Activated CD4-positive, alpha-beta T cell treated with anti-CD3 and anti-CD28 coated beads, Interleukin-2, Interleukin-4, amounts not matched to agents 100 ng/mL and 50 ng/mL, durations not matched to agents 16 hours and 8 hours (primary cell): ENCODE measurements around the gene STON2.
"Not testable (repeated sequence)": the region's sequence is repeated elsewhere in the genome, so short reads cannot be mapped to it uniquely, and the experiment has no call there.

Source experiments
- DNase-seq: peaks from one replicate; pipeline ENCODE4 v3.0.0-alpha.2; 2020; ENCODE audit warnings: low spot score

The STON2 gene, protein sequence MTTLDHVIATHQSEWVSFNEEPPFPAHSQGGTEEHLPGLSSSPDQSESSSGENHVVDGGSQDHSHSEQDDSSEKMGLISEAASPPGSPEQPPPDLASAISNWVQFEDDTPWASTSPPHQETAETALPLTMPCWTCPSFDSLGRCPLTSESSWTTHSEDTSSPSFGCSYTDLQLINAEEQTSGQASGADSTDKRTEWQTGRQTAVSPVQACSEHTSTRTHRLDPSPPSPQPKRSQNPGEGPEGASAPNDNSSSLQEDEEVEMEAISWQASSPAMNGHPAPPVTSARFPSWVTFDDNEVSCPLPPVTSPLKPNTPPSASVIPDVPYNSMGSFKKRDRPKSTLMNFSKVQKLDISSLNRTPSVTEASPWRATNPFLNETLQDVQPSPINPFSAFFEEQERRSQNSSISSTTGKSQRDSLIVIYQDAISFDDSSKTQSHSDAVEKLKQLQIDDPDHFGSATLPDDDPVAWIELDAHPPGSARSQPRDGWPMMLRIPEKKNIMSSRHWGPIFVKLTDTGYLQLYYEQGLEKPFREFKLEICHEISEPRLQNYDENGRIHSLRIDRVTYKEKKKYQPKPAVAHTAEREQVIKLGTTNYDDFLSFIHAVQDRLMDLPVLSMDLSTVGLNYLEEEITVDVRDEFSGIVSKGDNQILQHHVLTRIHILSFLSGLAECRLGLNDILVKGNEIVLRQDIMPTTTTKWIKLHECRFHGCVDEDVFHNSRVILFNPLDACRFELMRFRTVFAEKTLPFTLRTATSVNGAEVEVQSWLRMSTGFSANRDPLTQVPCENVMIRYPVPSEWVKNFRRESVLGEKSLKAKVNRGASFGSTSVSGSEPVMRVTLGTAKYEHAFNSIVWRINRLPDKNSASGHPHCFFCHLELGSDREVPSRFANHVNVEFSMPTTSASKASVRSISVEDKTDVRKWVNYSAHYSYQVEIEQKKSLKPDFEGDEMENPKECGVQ

GRCh38 chr14:81400202-81400678 is at the start of gene STON2:
Gene STON2 (minus strand): TSS chr14:81400324. CDS start chr14:81398382, 1,942 bp downstream.
- peak; percentile 49 for DNase-seq

DNA sequence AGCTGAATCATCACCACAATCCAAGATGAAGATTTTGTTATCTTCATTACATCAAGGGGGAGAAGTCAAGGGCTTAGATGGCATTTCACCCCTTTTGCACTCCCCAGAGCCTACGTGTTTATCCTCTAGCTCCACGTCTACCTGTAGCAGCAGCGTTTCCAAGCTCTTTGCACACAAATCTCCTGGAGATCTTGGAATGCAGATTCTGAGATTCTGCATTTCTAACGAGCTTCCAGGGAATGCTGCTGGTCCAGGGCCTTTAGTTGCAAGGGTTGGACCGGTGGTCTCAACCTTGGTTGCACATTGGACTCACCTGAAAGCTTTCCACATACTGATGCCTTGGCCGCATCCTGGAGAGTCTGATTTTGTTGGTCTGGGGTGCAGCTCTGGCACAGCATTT is 49.5 kb upstream of the STON2 start:
- no peak for DNase-seq

- DNase-seq = no peak
Measured at GRCh38 chr14:81449114-81449513, 49.0 kb upstream of the STON2 start.

DNA sequence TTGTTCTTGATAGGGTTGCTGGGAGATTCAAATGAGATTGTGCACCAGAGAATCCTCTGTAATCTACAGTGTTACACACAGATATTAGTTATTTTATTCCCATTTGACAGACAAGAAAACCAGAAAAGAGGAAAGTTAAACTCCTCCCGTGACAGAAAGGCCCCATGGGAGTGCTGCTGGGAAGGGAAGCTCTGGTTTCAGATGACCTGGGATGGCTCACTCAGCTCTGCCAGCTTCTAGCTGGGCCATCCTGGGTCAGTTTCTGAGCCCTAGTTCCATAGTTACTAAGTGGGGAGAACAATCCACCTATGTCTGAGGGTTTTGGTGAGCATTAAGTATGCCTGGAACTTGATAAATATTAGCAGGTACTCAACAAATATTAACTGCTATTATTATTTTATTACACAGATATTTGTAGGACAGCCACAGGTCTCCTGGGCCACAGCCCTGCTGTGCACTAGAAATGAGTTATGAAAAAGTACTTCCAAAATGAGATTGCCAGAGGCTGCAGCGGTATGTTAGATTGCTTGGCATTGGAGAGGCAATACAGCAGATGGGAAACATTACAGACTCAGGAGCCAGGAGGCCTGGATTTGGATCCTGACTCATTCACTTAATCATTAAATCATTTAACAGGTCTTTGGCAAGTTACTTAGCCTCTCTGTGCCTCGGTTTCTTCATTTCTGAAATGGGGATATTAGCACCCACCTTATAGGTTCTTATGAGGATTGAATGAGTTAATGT is 47.1 kb upstream of the STON2 start:
- DNase-seq = no peak

DNA sequence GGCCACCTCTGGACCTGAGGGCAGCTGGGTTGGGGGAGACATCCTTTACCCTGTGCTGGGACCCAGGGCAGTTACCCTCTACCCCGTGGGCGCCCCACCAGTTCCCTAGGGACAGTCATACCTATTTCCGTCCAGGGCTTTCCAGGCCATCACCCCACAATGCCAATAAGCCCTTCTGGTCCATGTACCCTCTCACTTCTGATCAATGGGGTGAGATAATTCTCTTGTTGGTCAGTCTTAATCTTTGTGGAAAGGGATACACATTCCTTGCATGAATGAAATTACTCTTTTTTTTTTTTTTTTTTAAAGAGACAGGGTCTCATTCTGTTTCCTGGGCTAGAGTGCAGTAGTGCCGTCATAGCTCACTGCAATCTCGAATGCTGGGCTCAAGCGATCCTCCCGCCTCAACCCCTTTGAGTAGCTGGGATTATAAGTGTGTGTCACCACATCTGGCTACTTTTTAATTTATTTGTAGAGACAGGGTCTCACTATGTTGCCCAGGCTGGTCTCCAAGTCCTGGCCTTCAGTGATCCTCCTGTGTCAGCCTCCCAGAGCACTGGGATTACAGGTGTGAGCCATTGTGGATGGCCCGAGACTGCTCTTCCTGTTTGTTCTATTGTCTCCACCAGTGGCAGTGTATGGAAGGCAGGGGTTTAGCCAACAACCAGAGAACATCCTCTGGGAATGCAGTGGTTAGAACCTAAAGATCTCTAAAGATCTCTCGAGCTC is 46.3 kb upstream of the STON2 start:
- DNase-seq = no peak

GRCh38 chr14:81441626-81442134 is 41.6 kb upstream of the STON2 start:
- DNase-seq = no peak

GRCh38 chr14:81440041-81440440 is 39.9 kb upstream of the STON2 start:
- DNase-seq = no peak

GRCh38 chr14:81437244-81437643 is 37.1 kb upstream of the STON2 start:
- DNase-seq = no peak

- peak; percentile 39 for DNase-seq
Measured at GRCh38 chr14:81436296-81437138, 36.4 kb upstream of the STON2 start.

DNA sequence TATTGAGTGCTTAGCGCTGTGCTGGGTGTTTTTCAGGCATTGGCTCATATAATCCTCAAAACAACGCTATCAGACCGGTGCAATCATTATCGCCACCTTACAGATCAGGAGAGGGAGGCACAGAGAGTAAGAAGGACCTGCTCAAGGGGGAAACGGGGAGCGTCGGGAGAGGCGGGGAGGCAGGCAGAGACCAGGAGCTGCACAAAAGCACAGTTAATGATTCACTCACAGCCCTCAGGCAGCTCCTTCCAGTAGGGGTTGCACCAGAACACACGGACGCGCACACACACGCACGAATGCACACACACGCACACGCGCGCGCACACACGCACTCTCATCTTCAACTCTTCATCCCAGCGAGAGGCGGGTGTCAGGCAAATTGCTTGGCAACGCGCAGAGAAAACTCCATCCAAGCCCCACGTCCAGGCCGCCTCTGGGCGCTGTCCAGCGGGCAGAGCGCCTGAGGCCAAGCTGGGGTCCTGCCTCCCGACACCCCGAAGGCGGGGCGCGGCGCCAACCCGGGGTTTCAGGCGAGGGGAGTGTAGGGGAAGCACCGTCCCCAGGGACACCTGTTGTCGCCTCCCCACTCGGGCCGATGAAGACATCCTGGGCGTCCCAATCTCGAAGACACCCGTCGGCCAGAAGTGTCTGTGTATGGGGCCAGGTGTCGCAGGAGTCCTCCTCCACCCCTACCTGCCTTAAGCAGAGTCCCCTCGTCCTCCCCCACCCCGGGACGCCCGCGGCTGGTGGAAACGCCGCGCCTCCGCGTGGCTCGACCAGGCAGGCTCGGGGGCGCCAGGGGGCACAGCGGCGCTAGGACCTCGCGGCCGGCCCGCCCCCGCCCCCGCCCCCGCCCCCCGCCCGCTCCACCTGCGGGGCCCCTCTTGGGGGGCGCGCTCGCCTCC is 35.5 kb upstream of the STON2 start:
- no peak for DNase-seq

DNA sequence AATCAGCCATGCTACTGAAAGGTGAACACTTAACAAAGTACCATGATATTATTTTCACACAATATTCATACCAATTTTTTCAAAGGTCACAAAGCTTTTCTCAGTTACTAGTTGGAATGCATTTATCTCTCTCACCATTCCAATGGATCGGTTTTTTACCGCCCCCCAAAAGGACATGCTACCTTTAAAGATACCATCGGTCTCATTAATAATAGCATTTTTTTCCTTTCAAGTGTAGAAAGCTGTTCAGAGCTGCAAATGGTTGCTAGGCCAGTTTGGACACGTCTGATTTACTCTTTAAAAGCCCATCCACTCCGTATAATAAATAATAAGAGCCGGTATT is 34.9 kb upstream of the STON2 start:
- DNase-seq = no peak

DNA sequence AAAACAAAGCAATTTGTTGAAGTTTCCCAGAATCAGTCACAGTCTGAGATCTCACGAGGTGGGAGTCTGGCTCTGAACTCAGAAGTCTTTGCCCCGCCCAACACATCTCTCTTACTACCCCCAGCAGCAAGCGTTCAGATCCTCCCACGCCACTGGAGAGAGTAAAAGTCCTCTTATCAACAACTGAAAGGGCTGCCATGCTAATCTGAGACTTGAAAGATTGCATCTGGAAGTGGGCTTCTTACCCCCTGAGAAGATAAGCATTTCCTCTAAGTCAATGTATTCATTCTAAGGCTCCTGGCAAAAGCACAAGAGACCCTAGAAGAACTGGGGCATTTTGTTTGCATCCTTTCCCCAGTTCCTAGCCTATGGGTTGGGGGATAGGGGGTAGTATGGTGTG is 34.1 kb upstream of the STON2 start:
- DNase-seq = no peak

DNA sequence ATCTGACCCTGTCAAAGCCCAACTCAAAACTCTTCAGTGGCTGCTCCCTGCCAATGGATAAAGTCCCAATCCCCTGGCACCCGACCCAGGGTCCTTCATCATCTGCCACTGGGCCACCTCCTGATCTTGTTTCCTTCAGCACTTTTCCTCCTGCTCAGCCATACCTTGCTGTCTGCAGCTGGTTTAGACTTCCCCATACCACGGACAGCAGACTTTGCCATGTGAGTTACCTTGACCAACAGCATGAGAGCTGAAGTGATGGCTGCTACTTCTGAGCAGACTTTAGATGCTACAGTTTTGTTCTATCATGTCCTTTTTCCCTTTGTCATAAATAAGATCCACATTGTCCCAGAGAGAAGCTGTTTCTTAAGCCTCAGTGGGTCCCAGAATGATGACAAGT is 33.3 kb upstream of the STON2 start:
- no peak for DNase-seq

- no peak for DNase-seq
Measured at GRCh38 chr14:81432219-81432661, 32.1 kb upstream of the STON2 start.

DNA sequence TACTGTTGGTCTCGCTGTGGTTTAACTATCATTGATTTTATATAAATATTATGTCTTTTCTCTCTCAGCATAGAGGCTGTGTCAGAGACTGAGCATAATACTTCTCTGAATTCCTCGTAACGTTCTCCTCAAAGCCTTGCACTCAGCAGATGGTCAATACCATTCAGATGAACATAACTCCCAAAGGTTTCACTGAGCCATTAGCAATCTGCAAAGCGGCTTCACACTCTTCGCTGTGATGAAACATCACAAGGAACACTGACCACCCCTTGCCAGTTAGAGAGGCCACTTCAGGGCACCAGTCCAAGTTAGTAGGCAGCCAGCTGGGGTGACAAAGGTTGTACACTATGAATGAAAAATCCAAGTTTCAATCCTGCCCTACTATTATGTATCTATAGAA is 30.1 kb upstream of the STON2 start:
- DNase-seq = no peak

DNA sequence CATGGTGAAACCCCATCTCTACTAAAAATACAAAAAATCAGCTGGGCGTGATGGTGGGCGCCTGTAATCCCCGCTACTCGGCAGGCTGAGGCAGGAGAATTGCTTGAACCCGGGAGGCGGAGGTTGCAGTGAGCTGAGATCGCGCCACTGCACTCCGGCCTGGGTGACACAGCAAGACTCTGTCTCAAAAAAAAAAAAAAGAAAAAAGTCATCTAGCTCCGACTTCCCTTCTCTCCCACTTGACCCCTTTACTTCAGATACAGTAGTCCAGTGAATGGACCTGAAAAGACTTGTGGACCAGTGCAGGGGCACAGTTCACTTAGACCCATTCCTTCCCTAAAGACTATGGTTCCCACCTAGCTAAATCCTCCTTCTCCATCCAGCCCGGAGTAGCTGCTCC is 29.6 kb upstream of the STON2 start:
- not testable (repeated sequence) for DNase-seq

- no peak for DNase-seq
Measured at GRCh38 chr14:81429028-81429427, 28.9 kb upstream of the STON2 start.

DNA sequence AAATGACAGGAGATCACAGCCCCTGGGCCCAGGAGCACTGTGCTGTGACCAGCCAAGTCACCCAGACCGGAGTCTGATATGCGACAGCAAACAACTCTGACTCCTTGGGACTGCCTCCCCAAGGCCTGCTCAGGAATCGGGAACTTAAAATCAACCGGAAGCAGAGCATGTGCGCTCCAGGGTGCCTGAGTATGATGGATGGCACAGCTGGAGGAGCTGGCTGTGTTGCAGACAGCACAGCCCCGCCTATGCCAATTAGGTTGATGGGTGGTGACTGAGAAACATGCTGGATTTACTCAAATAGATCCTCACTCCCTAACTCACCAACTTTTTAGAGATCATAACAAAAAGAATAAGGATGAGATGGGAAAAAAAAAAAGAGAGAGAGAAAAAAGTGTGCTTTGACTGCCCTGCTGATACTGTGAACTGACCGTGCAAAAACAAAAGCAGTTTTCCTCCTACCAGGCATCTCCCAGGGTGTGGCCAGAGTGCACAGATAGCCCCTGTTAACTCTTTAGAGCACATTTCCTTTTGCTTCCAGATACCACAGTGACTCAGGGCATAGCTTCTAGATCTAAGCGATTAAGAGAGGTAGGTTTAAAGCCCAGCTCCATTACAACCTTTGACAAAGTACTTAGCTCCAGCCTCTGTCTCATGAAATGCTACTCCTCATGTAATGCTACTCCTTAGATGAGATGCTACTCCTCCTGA is 27.4 kb upstream of the STON2 start:
- DNase-seq = no peak

DNA sequence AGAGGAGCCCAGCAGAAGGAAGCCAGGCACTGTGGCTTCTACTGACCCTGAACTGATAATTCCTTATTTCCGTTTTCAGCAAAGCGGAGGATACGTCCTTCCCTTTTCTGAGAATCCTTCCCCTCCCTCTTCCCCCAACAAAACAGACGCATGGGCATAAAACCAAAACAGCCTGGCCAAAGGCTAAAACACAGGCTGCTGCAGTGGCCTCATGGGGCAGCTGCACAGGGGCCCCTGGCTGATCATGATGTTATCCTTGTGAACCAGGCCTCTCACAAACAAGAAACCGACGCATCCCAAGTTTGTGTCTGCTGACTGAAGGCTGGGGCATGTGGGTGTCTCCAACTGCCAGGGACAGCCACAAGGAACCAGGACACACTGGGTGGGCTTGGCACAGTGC is 23.4 kb upstream of the STON2 start:
- no peak for DNase-seq
